GM12875 (cell line): Measurements from ENCODE around the gene PITRM1.
A peak's percentile ranks its signal among the peaks of the same experiment; 100 is the strongest.

Source experiments
- H3K4me3 ChIP-seq: one replicate; pipeline ENCODE4 v1.5.1; 2011; ENCODE audit warnings: low read depth, low read length, control low read depth
- CTCF ChIP-seq: IDR thresholded peaks from 2 replicates; pipeline ENCODE4 v1.5.1; 2011; ENCODE audit warnings: low read depth, mild to moderate bottlenecking, control low read depth, inconsistent platforms, low read length, moderate library complexity, borderline replicate concordance; ENCODE audit not compliant: insufficient read depth

Gene PITRM1

GRCh38 chr10:3123571-3124411 lies 48.8 kb downstream of the PITRM1 start:
- no peak for TF ChIP-seq CTCF
- H3K4me3 ChIP-seq: no peak overlapping the region

- no peak for TF ChIP-seq CTCF
- no peak overlapping the region for H3K4me3 ChIP-seq
These were observed 49.9 kb downstream of the PITRM1 start for GRCh38 chr10:3122486-3123205.

- H3K4me3 ChIP-seq: no peak overlapping the region
- TF ChIP-seq CTCF: no peak
These were observed 50.5 kb downstream of the PITRM1 start for GRCh38 chr10:3122034-3122433.

- no peak overlapping the region for H3K4me3 ChIP-seq
- peak; percentile 47; the same call in 1 of the 2 replicates for TF ChIP-seq CTCF
These were observed 52.7 kb downstream of the PITRM1 start for GRCh38 chr10:3119796-3120459.

- H3K4me3 ChIP-seq: no peak overlapping the region
- no peak for TF ChIP-seq CTCF
These were observed 53.9 kb downstream of the PITRM1 start for GRCh38 chr10:3118641-3119091.

GRCh38 chr10:3117486-3117885 lies 55.1 kb downstream of the PITRM1 start:
- TF ChIP-seq CTCF: no peak
- H3K4me3 ChIP-seq: no peak overlapping the region
